Measurements from ENCODE around the gene PCP4L1.
"Not testable (repeated sequence)": the region's sequence is repeated elsewhere in the genome, so short reads cannot be mapped to it uniquely, and the experiment has no call there.

Gene PCP4L1

DNA sequence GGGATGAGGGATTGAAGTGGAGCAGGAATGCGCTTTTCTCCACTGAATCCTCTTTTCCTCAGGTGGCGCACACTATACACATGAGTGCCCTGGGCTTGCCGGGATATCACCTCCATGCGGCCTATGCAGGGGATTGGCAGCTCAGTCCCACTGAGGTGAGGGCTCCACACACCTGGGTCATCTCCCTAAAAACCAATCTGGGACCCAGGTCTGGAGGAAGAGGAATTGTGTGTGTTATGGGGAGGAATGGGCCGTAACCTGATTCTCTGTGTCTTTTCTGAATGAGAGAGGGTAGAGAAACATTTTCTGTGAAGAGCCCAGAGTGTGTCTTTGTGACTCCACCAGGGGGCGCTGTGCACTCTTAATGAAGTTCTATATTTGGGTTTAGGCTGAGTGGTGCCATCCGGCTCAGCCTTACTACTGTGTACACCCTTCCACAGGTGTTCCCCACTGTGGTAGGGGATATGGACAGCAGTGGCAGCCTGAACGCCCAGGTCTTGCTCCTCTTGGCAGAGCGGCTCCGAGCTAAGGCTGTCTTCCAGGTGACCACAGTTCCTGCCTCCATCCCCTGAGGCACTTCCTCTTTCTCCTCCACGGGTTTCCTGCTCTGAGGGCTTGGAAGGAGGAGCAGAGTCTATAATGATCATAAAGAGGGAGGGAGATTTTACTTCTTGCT is 31.2 kb upstream of the PCP4L1 start:
- FAIRE-seq (peak; percentile 90), DNase-seq (ENCODE audit: extremely low spot score, insufficient read length, low read depth) (peak; percentile 65)

DNA sequence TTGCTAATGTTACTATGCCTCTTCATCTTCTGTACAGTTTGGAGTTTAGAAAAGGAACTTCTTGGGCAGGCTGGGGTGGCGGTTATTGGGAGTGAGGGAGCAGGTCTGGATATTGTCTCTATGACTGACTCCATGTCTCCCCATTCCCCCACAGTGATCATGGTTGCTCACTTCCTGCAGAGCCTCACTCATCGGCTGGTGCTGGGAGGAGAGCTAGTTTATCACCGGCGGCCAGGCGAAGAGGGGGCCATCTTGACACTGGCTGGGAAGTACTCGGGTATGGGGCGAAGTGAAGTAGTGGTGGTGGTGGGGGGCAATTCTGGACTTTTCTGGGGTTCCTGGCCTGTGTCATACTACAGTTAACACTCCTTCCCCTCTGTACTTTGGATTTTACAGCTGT is 30.5 kb upstream of the PCP4L1 start:
- no peak for FAIRE-seq
- DNase-seq (ENCODE audit: extremely low spot score, insufficient read length, low read depth) = no peak

DNA sequence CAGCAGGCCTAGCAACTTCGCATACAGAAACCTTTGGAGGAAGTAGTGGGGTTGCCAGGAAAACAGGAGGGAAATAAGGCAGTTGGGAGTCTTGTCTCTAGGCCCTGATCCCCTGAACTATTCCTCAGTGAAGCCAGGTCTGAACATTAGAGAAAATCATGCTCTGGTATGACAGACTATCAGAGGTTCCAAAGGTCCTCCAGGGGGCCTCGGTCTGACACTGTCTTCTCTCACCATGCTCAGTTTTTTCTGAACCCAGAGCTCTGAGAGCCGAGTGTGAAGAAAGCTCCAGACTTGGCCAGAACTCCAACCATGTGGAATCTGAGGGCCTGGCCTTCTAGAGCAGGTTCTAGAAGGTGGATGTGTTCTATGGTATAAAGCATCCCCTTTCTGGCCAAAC is 28.6 kb upstream of the PCP4L1 start:
- FAIRE-seq (no peak), DNase-seq (ENCODE audit: extremely low spot score, insufficient read length, low read depth) (no peak)

DNA sequence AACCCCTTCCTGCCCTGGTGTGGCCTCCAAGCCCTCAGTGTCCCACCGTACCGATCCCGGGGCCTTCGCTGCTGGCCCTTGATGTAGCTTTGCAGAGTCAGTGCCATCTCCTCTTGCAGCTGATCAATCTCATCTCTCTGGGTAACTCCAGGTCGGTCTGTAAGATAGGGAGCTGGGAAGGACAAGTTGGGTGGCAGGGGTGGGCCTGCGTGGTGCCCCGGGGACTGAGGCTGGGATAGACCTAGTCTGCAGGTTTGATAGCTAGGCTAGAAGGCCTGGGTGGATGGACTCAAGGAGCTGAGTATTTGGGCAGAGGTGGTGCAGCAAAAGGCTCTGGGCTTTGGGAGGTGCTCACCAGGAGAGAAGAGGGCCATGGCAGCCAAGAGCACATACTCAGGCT is 27.8 kb upstream of the PCP4L1 start:
- no peak for FAIRE-seq

DNA sequence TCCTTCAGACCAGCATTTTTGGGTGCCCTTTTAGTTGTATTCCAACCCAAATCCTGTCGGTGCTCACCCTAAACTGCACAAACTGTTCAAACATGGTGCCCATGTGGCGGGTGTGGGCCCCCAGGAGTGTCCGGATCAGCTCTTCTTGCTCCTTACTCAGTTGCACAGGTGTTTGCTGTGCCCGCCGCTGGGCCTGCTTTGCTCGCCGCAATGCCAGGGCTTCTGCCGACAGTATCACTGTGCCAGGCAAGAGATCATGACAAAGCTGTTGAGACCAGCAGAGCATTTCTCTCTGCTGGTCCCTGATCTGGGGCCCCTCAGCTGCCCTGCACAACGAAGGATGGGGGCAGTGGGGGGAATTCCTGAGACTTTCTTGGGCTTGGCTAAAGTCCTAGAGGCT is 25.4 kb upstream of the PCP4L1 start:
- DNase-seq (ENCODE audit: extremely low spot score, insufficient read length, low read depth) (no peak), FAIRE-seq (no peak)

More for the DNA sequence above, 27.8 kb upstream of the PCP4L1 start:
- DNase-seq (ENCODE audit: extremely low spot score, insufficient read length, low read depth) = no peak

DNA sequence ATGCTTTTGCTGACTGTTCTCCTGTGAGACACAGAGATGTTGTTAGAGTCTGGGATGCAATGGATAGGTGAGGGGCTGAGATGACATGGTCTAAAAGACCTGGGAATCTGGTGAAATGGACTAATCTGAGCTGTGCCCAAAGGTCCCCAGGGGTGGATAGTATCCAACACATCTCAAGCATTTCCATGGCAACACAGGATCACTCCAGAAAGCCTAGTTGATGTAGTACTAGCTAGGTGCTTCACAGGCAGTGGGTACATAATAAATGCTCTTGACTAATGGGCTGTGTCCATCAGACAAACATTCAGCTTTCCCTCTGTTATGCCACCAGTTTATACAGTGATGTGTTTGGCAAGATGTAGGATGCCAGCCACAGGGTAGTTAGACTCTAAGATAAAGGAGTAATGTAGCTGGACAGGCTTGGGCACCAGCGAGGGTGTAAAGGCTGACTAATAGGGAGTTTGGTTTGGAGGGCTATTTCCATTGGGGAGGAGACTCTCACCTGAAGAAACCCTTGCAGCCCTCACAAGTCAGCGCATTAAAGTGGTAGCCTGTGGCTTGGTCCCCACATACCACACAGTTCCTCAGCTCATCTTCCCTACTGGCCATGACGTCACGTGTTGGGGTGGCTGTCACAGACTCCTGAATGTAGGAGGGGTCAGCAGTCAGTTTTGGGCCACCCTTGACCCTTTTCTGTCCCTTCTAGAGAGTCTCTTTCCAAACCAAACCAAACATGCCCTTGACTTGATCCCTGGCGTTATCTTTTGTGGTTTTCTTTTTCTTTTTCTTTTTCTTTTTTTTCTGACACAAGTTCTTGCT is 22.4 kb upstream of the PCP4L1 start:
- DNase-seq (ENCODE audit: extremely low spot score, insufficient read length, low read depth) (no peak), FAIRE-seq (no peak)

DNA sequence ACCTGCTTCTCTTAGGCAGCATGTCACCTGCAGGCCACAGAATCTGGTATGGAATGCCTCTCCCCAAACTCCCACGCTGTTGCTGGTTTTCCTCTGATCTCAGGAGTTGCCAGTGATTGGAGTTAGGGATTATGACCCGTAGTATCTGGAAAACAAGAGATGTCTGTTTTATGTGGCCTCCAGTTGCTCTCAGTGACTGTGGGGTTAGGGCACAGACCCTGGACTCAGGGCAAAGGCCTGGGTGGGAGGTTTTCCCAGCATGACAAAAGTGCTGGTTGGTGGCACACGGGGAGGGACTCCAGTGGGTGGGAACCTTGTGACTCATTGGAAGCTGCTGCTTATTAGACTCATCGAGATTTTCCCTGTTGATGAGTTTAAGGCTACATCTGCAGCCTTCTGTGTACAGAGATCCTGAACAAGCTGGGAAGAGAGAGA is 20.5 kb upstream of the PCP4L1 start, which contains the start of gene NR1I3:
NR1I3 (minus strand) TSS at position 165 of the 435 bp plus-strand sequence. CDS start 1,638 bp downstream, outside the sequence.
- DNase-seq (ENCODE audit: extremely low spot score, insufficient read length, low read depth) = no peak
- FAIRE-seq = no peak

DNA sequence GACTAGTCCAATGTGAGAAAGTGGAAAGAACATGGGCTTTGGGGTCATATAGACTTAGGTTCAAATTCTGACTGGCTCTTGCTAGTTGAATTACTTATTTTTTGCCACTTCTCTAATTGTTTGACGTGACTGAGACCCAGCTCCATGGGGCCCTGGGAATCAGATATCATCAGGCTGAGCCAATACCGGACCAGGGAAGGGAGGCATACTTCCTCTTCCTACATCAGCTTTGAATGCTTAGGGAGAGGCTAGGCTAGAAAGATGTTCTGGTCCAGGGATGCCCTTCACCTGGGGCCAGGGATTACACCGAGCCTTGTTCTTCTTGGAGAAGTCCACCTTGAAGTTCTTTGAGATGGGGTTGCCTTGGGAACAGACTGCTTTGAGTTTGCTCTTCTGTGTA is 16.9 kb upstream of the PCP4L1 start:
- FAIRE-seq = no peak
- DNase-seq (ENCODE audit: extremely low spot score, insufficient read length, low read depth) = no peak

DNA sequence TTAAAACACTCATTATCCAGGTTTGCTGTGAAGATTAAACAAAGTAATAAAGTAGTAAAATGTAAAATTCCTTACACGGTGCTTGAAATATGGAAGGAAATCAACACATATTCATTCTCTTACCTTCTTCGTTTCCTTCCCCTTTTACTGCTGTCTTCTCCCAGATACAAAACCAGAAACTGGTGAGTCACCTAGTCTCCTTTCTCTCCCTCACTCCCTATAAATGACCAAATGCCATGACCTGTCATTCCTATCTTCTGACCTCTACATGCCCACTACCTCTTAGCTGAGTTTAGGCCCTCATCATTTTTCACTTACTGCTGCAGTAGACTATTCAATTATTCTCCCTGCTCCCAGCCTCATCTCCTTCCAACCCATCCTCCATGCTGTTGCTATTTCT is 16.2 kb upstream of the PCP4L1 start:
- FAIRE-seq = no peak

DNA sequence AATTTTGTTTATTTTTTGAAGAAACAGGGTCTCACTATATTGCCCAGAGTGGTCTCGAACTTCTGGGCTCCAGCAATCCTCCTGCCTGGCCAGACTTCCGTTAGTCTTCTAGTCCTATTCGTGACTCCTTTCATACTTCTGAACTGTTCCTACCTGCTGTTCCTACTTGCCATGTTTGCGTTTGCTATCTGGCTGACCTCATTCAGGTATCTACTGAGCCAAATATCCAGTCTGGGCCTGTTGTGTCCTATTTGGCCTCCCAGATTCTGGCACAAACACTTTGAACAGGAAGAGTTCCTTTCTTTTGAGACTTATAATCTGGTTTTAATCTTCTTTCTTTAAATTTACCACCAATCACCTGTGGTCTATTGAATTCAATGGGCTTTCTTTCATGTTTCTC is 13.7 kb upstream of the PCP4L1 start:
- FAIRE-seq (no peak), DNase-seq (ENCODE audit: extremely low spot score, insufficient read length, low read depth) (no peak)

More for the DNA sequence above, 16.2 kb upstream of the PCP4L1 start:
- DNase-seq (ENCODE audit: extremely low spot score, insufficient read length, low read depth) = no peak

DNA sequence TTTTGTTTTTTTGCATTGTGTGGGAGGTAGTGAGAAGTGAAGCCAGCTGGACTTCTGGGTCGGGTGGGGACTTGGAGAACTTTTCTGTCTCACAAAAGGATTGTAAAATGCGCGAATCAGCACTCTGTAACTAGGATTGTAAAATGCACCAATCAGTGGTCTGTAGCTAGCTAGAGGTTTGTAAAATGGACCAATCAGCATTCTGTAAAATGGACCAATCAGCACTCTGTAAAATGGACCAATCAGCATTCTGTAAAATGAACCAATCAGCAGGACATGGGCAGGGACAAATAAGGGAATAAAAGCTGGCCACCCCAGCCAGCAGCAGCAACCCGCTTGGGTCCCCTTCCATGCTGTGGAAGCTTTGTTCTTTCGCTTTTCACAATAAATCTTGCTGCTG is 8.4 kb upstream of the PCP4L1 start:
- DNase-seq (ENCODE audit: extremely low spot score, insufficient read length, low read depth); FAIRE-seq: not testable (repeated sequence)

DNA sequence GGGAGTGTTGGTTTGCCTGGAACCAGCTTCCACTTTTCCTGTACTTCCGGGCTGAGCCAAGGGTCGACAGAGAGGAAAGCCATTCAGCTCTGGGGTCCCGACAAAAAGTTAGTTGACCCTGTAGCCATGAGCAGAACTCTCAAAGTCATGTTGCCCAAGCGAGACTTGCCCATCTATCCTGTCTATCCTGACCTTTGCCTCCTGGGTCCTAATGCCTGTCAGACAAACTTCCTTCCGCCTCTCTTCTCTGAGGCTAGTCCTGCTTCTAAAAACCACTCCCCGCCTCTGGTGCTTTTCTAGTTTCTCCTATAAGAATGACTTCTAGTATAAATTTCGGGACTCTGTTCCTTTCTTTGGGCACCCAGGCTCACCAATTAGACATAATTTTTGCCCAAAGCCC is 7.7 kb upstream of the PCP4L1 start:
- DNase-seq (ENCODE audit: extremely low spot score, insufficient read length, low read depth) (no peak), FAIRE-seq (no peak)

DNA sequence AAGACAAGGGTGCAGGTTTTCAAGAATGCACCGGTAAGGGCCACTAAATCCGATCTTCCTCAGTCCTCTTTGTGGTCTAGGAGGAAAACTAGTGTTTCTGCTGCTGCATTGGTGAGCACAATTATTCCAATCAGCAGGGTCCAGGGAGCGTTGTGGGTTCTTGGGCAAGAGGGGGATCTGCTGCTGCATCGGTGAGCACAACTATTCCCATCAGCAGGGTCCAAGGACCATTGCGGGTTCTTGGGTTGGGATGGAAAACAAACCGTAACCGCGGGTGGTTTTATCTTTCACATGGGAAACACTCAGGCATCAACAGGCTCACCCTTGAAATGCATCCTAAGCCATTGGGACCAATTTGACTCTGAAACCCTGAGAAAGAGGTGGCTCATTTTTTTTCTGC is 7.0 kb upstream of the PCP4L1 start:
- FAIRE-seq (no peak), DNase-seq (ENCODE audit: extremely low spot score, insufficient read length, low read depth) (no peak)

DNA sequence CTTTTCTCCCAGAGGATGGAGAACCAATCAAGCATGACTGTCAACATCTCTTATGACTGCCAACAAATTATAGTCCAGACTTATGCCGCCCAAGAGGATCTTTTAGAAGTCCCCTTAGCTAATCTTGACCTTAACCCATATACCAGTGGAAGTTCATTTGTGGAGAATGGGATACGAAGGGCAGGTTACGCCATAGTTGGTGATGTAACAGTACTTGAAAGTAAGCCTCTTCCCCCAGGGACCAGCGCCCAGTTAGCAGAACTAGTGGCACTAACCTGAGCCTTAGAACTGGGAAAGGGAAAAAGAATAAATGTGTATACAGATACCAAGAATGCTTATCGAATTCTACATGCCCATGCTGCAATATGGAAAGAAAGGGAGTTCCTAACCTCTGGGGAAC is 3.2 kb upstream of the PCP4L1 start:
- FAIRE-seq; DNase-seq (ENCODE audit: extremely low spot score, insufficient read length, low read depth): not testable (repeated sequence)

DNA sequence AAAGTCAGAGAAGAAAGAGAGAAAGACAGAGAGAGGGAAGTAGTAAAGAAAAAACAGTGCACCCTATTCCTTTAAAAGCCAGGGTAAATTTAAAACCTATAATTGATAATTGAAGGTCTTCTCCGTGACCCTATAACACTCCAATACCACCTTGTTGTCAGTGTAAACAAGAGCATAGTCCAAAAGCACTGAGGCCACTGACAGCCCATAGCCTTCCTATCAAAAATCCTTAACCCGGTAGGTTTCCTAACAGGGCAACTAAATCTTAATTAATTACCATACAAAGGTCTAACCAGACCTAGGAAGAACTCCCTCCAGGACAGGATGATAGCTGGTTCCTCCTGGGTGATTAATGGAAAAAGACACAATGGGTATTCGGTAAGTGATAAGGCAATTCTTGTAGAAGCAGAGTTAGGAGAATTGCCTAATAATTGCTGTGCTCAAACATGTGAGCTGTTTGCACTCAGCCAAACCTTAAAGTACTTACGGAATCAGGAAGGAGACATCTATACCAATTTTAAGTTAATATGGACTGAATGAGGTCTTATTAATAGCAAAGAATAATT is 2.5 kb upstream of the PCP4L1 start:
- not testable (repeated sequence) for FAIRE-seq; DNase-seq (ENCODE audit: extremely low spot score, insufficient read length, low read depth)

DNA sequence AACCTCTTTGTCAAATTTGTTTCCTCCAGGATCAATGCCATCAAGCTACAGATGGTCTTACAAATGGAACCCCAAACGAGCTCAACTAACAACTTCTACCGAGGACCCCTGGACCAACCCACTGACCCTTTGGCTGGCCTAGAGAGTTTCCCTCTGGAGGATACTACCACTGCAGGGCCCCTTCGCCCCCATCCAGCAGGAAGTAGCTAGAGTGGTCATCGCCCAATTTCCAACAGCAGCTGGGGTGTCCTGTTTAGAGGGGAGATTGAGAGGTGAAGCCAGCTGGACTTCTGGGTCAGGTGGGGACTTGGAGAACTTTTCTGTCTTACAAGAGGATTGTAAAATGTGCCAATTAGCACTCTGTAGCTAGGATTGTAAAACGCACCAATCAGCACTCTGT is 1.4 kb upstream of the PCP4L1 start:
- not testable (repeated sequence) for FAIRE-seq; DNase-seq (ENCODE audit: extremely low spot score, insufficient read length, low read depth)

DNA sequence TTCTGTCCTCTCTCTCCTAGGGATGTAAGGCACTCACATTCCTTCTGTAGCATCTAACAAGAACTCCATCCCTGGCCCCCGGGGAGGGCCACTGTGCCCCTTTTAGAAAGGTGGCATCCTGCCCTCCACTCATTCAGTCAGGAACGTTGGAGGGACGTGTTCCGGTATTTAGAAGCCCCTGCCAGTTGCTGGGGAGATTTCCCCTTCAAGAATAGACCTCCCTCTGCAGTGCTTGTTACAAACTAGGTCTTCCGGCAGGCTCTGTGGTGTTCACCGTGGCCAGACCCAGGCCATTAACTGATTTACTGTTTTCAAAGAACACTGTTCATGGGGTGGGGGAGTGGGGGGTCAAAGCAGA is 779 bp downstream of the PCP4L1 start:
- DNase-seq (ENCODE audit: extremely low spot score, insufficient read length, low read depth) = no peak
- no peak for FAIRE-seq

DNA sequence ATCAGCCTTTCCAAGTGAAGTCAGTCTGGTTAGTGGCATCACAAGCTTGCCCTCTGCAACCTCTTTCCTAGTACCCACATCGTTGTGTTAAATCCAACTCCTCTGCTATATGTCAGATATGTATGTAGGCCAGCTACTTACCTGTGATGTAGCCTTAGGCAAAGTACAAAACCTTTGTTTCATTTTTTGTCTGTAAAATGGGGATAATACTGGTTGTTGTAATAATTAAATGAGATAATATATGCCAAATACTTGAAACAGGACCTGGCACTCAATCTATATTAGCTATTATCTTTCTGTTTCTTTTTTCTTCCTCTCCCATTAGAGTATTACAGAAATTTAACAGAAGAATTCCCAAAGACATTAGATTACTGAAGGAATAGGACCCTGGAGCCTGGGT is 1.2 kb downstream of the PCP4L1 start:
- FAIRE-seq = no peak

DNA sequence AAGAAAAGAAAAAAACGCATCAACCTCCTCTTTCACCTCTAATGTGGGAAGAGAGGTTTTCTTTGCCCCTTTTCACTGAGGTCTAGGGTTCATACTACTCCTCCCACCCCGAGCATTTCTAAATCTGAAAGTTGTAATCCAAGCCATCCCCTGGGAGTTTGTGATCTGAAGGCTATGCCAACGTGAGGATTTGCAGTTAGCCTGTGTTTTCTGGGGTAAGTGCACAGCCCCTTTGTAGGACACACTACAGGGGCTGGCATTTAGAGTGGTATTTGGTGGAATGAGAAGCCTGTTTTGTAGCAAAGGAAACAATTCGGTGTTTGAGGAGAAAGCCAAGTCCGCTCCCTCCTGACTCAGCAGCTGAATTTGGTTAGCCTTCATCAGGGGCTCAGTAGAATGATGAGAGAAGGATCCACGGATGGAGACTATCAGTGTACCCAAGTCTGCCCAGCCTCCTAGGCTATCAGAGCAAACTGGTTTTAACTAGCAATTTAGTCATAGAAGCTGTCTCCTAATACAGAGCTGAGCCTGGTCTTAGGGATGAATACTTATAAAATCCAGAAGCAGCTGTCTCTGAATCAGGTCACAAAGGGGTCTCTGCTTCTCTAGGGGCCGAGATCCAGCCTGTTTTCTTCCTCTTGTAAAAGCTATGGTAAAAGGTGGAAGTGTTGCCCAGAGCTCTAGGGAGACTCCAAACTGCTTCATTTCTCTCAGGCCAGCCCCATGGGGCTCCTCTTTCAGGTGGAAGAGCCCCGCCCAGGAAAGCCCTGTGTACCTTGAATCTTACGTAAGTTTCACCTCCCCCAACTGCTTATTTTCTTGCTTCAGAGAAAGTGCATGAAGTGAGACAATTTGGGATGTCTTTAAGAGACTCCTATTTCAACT is 2.1 kb downstream of the PCP4L1 start:
- DNase-seq (ENCODE audit: extremely low spot score, insufficient read length, low read depth) = no peak
- peak; percentile 35 for FAIRE-seq

More for the DNA sequence above, 1.2 kb downstream of the PCP4L1 start:
- DNase-seq (ENCODE audit: extremely low spot score, insufficient read length, low read depth) = no peak
